Measurements from ENCODE around the gene PRR3. TPM values are rescaled to one million over a fixed set of nuclear protein-coding genes. Genes with fewer than 3 reads are reported as not detected.

Gene PRR3
- total and polyA plus RNA-seq, 9 of the 15 experiments (the other 6 are each of a cell fraction or from before 2014, with no cell fraction given) = 23.5 to 59.6 (median 28.8) TPM

DNA sequence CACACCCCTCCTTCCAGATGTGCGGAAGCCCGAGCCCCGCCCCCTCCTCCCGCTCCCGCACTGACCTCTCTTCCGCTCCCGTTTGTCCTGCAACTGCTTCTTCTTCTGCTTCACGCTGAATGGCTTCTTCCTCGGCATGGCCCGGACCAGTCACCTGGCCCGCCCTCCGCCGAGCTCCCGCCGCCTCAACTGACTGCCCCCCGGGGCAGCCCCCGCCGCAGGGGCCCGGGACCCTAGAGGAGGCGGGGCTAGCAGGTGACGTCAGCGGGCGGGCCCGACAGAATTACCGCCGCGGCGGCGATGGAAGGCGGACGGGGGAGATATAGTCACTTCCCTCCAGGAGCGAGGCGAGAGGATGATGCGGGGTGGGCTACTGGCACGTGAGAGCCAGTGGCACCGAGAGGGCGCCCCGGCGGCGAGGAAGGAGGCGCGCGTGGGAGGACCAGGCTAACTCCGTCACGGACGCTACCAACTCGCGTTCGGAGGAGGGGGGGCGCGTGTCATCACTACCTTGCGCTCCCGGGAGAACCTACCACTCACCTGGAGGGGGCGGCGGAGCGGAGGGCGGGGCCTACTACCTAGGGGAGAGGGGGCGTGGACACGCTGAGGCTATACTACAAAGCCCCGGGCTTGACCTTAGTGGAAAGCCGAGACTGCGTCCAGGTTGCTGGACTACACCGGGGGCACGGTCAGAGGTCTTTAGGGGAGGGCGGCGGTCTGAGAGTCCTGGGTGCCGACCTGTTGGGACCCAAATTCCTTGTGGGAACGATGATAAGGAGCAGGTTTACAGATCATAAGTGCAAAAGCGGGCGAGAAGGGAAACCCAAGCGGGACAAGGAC lies 809 bp upstream of the PRR3 start, which contains the start of gene GNL1 (continued):
- TF ChIP-seq, protein P1, sequence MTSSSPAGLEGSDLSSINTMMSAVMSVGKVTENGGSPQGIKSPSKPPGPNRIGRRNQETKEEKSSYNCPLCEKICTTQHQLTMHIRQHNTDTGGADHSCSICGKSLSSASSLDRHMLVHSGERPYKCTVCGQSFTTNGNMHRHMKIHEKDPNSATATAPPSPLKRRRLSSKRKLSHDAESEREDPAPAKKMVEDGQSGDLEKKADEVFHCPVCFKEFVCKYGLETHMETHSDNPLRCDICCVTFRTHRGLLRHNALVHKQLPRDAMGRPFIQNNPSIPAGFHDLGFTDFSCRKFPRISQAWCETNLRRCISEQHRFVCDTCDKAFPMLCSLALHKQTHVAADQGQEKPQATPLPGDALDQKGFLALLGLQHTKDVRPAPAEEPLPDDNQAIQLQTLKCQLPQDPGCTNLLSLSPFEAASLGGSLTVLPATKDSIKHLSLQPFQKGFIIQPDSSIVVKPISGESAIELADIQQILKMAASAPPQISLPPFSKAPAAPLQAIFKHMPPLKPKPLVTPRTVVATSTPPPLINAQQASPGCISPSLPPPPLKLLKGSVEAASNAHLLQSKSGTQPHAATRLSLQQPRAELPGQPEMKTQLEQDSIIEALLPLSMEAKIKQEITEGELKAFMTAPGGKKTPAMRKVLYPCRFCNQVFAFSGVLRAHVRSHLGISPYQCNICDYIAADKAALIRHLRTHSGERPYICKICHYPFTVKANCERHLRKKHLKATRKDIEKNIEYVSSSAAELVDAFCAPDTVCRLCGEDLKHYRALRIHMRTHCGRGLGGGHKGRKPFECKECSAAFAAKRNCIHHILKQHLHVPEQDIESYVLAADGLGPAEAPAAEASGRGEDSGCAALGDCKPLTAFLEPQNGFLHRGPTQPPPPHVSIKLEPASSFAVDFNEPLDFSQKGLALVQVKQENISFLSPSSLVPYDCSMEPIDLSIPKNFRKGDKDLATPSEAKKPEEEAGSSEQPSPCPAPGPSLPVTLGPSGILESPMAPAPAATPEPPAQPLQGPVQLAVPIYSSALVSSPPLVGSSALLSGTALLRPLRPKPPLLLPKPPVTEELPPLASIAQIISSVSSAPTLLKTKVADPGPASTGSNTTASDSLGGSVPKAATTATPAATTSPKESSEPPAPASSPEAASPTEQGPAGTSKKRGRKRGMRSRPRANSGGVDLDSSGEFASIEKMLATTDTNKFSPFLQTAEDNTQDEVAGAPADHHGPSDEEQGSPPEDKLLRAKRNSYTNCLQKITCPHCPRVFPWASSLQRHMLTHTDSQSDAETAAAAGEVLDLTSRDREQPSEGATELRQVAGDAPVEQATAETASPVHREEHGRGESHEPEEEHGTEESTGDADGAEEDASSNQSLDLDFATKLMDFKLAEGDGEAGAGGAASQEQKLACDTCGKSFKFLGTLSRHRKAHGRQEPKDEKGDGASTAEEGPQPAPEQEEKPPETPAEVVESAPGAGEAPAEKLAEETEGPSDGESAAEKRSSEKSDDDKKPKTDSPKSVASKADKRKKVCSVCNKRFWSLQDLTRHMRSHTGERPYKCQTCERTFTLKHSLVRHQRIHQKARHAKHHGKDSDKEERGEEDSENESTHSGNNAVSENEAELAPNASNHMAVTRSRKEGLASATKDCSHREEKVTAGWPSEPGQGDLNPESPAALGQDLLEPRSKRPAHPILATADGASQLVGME (CRISPR knock-in tag; IDR thresholded peaks at IDR 0.05) = no peak
- TF ChIP-seq, protein P2, sequence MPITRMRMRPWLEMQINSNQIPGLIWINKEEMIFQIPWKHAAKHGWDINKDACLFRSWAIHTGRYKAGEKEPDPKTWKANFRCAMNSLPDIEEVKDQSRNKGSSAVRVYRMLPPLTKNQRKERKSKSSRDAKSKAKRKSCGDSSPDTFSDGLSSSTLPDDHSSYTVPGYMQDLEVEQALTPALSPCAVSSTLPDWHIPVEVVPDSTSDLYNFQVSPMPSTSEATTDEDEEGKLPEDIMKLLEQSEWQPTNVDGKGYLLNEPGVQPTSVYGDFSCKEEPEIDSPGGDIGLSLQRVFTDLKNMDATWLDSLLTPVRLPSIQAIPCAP (CRISPR knock-in tag; IDR thresholded peaks at IDR 0.05; ENCODE audit: borderline replicate concordance) = peak; percentile 79; the same call in 1 of the 2 replicates
- TF ChIP-seq ZNF311 (CRISPR knock-in tag; IDR thresholded peaks at IDR 0.05) (no peak), KDM5B (IDR thresholded peaks at IDR 0.05; ENCODE audit: insufficient replicate concordance, low read depth, low read length) (peak; percentile 11), TCF3 (CRISPR knock-in tag; IDR thresholded peaks at IDR 0.05) (peak; percentile 5), KLF13 (tag; IDR thresholded peaks at IDR 0.05; ENCODE audit: borderline replicate concordance, low read depth) (peak; percentile 55; the same call in 1 of the 2 replicates), SMARCA5 (IDR thresholded peaks at IDR 0.05) (peak; percentile 68; the same call in 1 of the 2 replicates), NCOR1 (IDR thresholded peaks at IDR 0.05) (peak; percentile 52), NFE2L1 (tag; IDR thresholded peaks at IDR 0.05; ENCODE audit: borderline replicate concordance, low read depth) (no peak), EP400 (IDR thresholded peaks at IDR 0.05) (peak; percentile 2; the same call in 1 of the 2 replicates), ZNF121 (CRISPR knock-in tag; conservative IDR thresholded peaks at IDR 0.05) (no peak), LEF1 (IDR thresholded peaks at IDR 0.05) (peak; percentile 65), ZNF431 (CRISPR knock-in tag; IDR thresholded peaks at IDR 0.05) (peak; percentile 64; the same call in 1 of the 2 replicates), DPF2 (IDR thresholded peaks at IDR 0.05) (peak; percentile 61), MYC (IDR thresholded peaks at IDR 0.05; ENCODE audit: low read depth, low read length) (peak; percentile 84), MYC (CRISPR knock-in tag; IDR thresholded peaks at IDR 0.05; ENCODE audit: borderline replicate concordance, low read depth) (no peak; the same call in 1 of the 2 replicates), ZKSCAN3 (CRISPR knock-in tag; IDR thresholded peaks at IDR 0.05) (peak; percentile 89), PML (IDR thresholded peaks at IDR 0.05; ENCODE audit: low read length) (peak; percentile 30; the same call in 1 of the 2 replicates), ZNF12 (CRISPR knock-in tag; IDR thresholded peaks at IDR 0.05) (peak; percentile 43; the same call in 1 of the 2 replicates), FOXK1 (CRISPR knock-in tag; IDR thresholded peaks at IDR 0.05; ENCODE audit: borderline replicate concordance) (peak; percentile 50; the same call in 1 of the 2 replicates), TEAD4 (IDR thresholded peaks at IDR 0.05; ENCODE audit: low read length) (no peak; the same call in none of the 2 replicates), TEAD4 (CRISPR knock-in tag; IDR thresholded peaks at IDR 0.05; ENCODE audit: borderline replicate concordance) (0 out of 2 replicates have a peak, but pooled peaks have one; percentile 50), DIDO1 (tag; IDR thresholded peaks at IDR 0.05; ENCODE audit: low read depth) (peak; percentile 99), MCM3 (IDR thresholded peaks at IDR 0.05) (no peak)
